ENCODE measurements around the gene CRPPA.

- TF ChIP-seq CTCF (conservative IDR thresholded peaks at IDR 0.05; ENCODE audit: low read length) = no peak
- no peak for TF ChIP-seq EZH2phosphoT487 (IDR thresholded peaks at IDR 0.05; ENCODE audit: borderline replicate concordance)
These were observed 42.8 kb upstream of the CRPPA start for GRCh38 chr7:16463949-16464715.
